GM23338 (cell line): ENCODE measurements around the gene IZUMO2. TPM values are rescaled to one million over a fixed set of nuclear protein-coding genes. Genes with fewer than 3 reads are reported as not detected.

ENCODE experiments used
- ATAC-seq: fragments of 200-7000 bp; cut with Tn5 transposase; 3 replicates; pipeline ENCODE4 v1.9.1; 2020
- DNase-seq: peaks from one replicate; pipeline ENCODE4 v3.0.0-alpha.2; 2015; ENCODE audit warnings: low spot score
- H2AFZ ChIP-seq: fragments of 200-600 bp; sonication (generic); 2 replicates; pipeline ENCODE4 v1.8.0; 2016; ENCODE audit warnings: antibody characterized with exemption, mild to moderate bottlenecking, moderate library complexity
- H3F3A ChIP-seq: fragments of 200-600 bp; sonication (generic); replicated peaks from 2 replicates; pipeline ENCODE4 v1.8.0; 2017; ENCODE audit warnings: antibody characterized with exemption, mixed run types, low read depth
- H3K27ac ChIP-seq: fragments of 200-600 bp; sonication (generic); 2 replicates; pipeline ENCODE4 v1.6.1; 2016; ENCODE audit warnings: low read depth
- H3K27me3 ChIP-seq: fragments of 200-600 bp; sonication (generic); 2 replicates; pipeline ENCODE4 v1.8.0; 2016; ENCODE audit warnings: mild to moderate bottlenecking, mixed run types, moderate library complexity; ENCODE audit not compliant: insufficient read depth
- H3K36me3 ChIP-seq: fragments of 200-600 bp; sonication (generic); 2 replicates; pipeline ENCODE4 v1.8.0; 2016; ENCODE audit warnings: mild to moderate bottlenecking; ENCODE audit not compliant: insufficient read depth
- H3K4me1 ChIP-seq: fragments of 200-600 bp; sonication (generic); 2 replicates; pipeline ENCODE4 v1.8.0; 2016; ENCODE audit warnings: mild to moderate bottlenecking, moderate library complexity; ENCODE audit not compliant: insufficient read depth
- H3K4me2 ChIP-seq: fragments of 200-600 bp; sonication (generic); 2 replicates; pipeline ENCODE4 v1.7.1; 2017; ENCODE audit warnings: mixed run types
- H3K4me3 ChIP-seq: fragments of 200-600 bp; sonication (generic); 2 replicates; pipeline ENCODE4 v1.6.1; 2016; ENCODE audit warnings: mixed run types
- H3K79me2 ChIP-seq: fragments of 200-600 bp; sonication (generic); replicated peaks from 2 replicates; pipeline ENCODE4 v1.8.0; 2017; ENCODE audit warnings: mild to moderate bottlenecking; ENCODE audit not compliant: insufficient read depth
- H3K9me2 ChIP-seq: fragments of 200-600 bp; sonication (generic); 2 replicates; pipeline ENCODE4 v1.8.0; 2017; ENCODE audit not compliant: insufficient read depth
- H4K20me1 ChIP-seq: fragments of 200-600 bp; sonication (generic); replicated peaks from 2 replicates; pipeline ENCODE4 v1.8.0; 2017; ENCODE audit warnings: mild to moderate bottlenecking; ENCODE audit not compliant: insufficient read depth
- H3K27ac Mint-ChIP-seq: 2 replicates; pipeline ENCODE4 v1.8.0; 2020; ENCODE audit warnings: inconsistent platforms, mild to moderate bottlenecking, moderate library complexity, mixed read lengths
- H3K27me3 Mint-ChIP-seq: 3 replicates; pipeline ENCODE4 v1.8.0; 2022; ENCODE audit warnings: low read depth, mild to moderate bottlenecking, moderate library complexity, mixed read lengths, inconsistent platforms; ENCODE audit not compliant: insufficient read depth, poor library complexity
- H3K36me3 Mint-ChIP-seq: 3 replicates; pipeline ENCODE4 v1.8.0; 2021; ENCODE audit warnings: low read depth, mild to moderate bottlenecking, inconsistent platforms, moderate library complexity, mixed read lengths
- H3K4me1 Mint-ChIP-seq: 3 replicates; pipeline ENCODE4 v1.8.0; 2020; ENCODE audit warnings: mild to moderate bottlenecking, inconsistent platforms, mixed read lengths
- H3K4me3 Mint-ChIP-seq: 3 replicates; pipeline ENCODE4 v1.8.0; 2021; ENCODE audit warnings: moderate library complexity, mild to moderate bottlenecking, inconsistent platforms, mixed read lengths
- H3K9me3 Mint-ChIP-seq: 3 replicates; pipeline ENCODE4 v1.8.0; 2020; ENCODE audit warnings: moderate library complexity, mild to moderate bottlenecking, inconsistent platforms, mixed read lengths
- CREB1 ChIP-seq: fragments of 250-450 bp; sonication (Bioruptor Pico); IDR thresholded peaks from 2 replicates; pipeline ENCODE4 v1.5.0; 2020; ENCODE audit warnings: low read depth, mild to moderate bottlenecking, moderate library complexity
- ETS1 ChIP-seq: IDR thresholded peaks from 2 replicates; pipeline ENCODE4 v1.6.1; 2016; ENCODE audit warnings: antibody characterized with exemption
- EZH2 ChIP-seq: fragments of 200-600 bp; sonication (generic); IDR thresholded peaks from one replicate; pipeline ENCODE4 v1.8.0; 2017; ENCODE audit warnings: antibody characterized with exemption, mild to moderate bottlenecking, low read depth; ENCODE audit not compliant: unreplicated experiment
- EZH2phosphoT487 ChIP-seq: fragments of 200-600 bp; sonication (generic); IDR thresholded peaks from one replicate; pipeline ENCODE4 v1.8.1; 2018; ENCODE audit warnings: antibody characterized with exemption; ENCODE audit not compliant: unreplicated experiment
- JUNB ChIP-seq: IDR thresholded peaks from one replicate; pipeline ENCODE4 v1.6.1; 2016; ENCODE audit warnings: antibody characterized with exemption; ENCODE audit not compliant: unreplicated experiment
- NANOG ChIP-seq: IDR thresholded peaks from 2 replicates; pipeline ENCODE4 v1.6.1; 2016; ENCODE audit warnings: antibody characterized with exemption, borderline replicate concordance
- ZNF114 ChIP-seq: fragments of 250-450 bp; sonication (Bioruptor Pico); IDR thresholded peaks from 2 replicates; pipeline ENCODE4 v1.5.0; 2020; ENCODE audit warnings: mild to moderate bottlenecking, moderate library complexity
- ZNF462 ChIP-seq: fragments of 250-450 bp; sonication (Bioruptor Pico); IDR thresholded peaks from 2 replicates; pipeline ENCODE4 v1.5.0; 2020; ENCODE audit warnings: mild to moderate bottlenecking, moderate library complexity
- polyA plus RNA-seq: library from polyadenylated mRNA; unstranded; fragments of >200 nt; fragmentation: Nextera tagmentation; extraction: Ambion mirVana; gene quantifications from 2 replicates; pipeline ENCODE4 v1.2.1, GENCODE V29; 2016
- total RNA-seq: library from RNA; depleted of rRNA; stranded (reverse); fragments of >200 nt; shearing (Covaris generic); gene quantifications from 2 replicates; pipeline ENCODE4 v1.2.3, GENCODE V29; 2014
- TF ChIP-seq, protein P1 (sequence below): IDR thresholded peaks from one replicate; pipeline ENCODE4 v1.6.1; 2018; ENCODE audit warnings: antibody characterized with exemption; ENCODE audit not compliant: unreplicated experiment

The IZUMO2 gene
- total and polyA plus RNA-seq, 2 experiments from 2014 or later, result 3.1 to 5.0 TPM

DNA sequence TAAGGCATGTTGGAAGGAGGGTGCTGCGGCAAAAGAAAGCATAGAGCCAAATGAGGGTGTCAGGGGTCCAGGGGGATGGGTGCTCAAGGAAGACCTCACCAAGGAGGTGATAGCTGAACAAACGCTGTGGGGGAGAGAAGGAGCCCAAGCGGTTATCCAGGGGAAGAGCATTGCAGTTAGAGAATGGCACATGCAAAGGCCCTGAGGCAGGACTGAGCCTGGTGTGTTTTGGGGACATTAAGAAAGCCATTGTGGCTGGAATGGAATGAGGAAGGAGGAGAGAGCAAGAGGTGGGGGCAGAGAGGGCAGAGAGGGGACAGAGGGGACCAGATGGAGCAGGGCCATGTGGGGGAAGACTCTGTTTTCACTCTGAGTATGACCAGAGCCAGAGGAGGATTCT lies 34.3 kb upstream of the IZUMO2 start:
- Mint-ChIP-seq H3K4me3 (no peak overlapping the region), H3K36me3 (peaks cover 49% of the 10 kb centered on the region), H3K4me1 (no peaks in the 10 kb centered on the region), H3K27ac (no peak overlapping the region), H3K9me3 (peaks cover 99% of the 10 kb centered on the region), H3K27me3 (peaks cover 7% of the 10 kb centered on the region)
- Histone ChIP-seq H3K27ac (no peak overlapping the region), H3F3A (no peaks in the 10 kb centered on the region), H4K20me1 (no peaks in the 10 kb centered on the region), H2AFZ (no peak overlapping the region), H3K9me2 (no peaks in the 10 kb centered on the region), H3K4me1 (no peaks in the 10 kb centered on the region; the same call in 1 of the 2 replicates), H3K4me3 (no peak overlapping the region), H3K4me2 (no peak overlapping the region), H3K27me3 (peaks cover 2% of the 10 kb centered on the region; the same call in 1 of the 2 replicates), H3K36me3 (no peaks in the 10 kb centered on the region), H3K79me2 (no peaks in the 10 kb centered on the region)
- ATAC-seq (no peak), DNase-seq (no peak)
- TF ChIP-seq, protein P1, sequence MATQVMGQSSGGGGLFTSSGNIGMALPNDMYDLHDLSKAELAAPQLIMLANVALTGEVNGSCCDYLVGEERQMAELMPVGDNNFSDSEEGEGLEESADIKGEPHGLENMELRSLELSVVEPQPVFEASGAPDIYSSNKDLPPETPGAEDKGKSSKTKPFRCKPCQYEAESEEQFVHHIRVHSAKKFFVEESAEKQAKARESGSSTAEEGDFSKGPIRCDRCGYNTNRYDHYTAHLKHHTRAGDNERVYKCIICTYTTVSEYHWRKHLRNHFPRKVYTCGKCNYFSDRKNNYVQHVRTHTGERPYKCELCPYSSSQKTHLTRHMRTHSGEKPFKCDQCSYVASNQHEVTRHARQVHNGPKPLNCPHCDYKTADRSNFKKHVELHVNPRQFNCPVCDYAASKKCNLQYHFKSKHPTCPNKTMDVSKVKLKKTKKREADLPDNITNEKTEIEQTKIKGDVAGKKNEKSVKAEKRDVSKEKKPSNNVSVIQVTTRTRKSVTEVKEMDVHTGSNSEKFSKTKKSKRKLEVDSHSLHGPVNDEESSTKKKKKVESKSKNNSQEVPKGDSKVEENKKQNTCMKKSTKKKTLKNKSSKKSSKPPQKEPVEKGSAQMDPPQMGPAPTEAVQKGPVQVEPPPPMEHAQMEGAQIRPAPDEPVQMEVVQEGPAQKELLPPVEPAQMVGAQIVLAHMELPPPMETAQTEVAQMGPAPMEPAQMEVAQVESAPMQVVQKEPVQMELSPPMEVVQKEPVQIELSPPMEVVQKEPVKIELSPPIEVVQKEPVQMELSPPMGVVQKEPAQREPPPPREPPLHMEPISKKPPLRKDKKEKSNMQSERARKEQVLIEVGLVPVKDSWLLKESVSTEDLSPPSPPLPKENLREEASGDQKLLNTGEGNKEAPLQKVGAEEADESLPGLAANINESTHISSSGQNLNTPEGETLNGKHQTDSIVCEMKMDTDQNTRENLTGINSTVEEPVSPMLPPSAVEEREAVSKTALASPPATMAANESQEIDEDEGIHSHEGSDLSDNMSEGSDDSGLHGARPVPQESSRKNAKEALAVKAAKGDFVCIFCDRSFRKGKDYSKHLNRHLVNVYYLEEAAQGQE, result no peak
- no peak for TF ChIP-seq JUNB
- TF ChIP-seq EZH2, result no peak
- TF ChIP-seq CREB1 (CRISPR knock-in tag), result no peak
- TF ChIP-seq ETS1, result no peak
- no peak for TF ChIP-seq EZH2phosphoT487
- no peak for TF ChIP-seq ZNF462
- no peak for TF ChIP-seq NANOG
- TF ChIP-seq ZNF114 (CRISPR knock-in tag), result no peak
